PC-3 (cell line): ENCODE measurements around the gene CCER1. TPM values are rescaled to one million over a fixed set of nuclear protein-coding genes. Genes with fewer than 3 reads are reported as not detected.

Source experiments
- ATAC-seq: fragments of 200-7000 bp; cut with Tn5 transposase; 2 replicates; pipeline ENCODE4 v1.9.1; 2020; ENCODE audit warnings: mild to moderate bottlenecking, moderate library complexity
- BruUV-seq: library from RNA; stranded (reverse); fragments of 400-500 nt; replicated peaks from 2 replicates; lab custom pipeline; 2021; lab: Mats Ljungman, UMichigan
- CTCF ChIA-PET: fragments of 300-600 bp; sonication (Branson Sonifier 250); formaldehyde crosslinking; loops from one replicate; lab custom pipeline; 2022; ENCODE audit warnings: antibody characterized with exemption; lab: Charles Lee
- POLR2A ChIA-PET: fragments of 300-600 bp; sonication (Branson Sonifier 250); formaldehyde crosslinking; loops from one replicate; lab custom pipeline; 2022; ENCODE audit warnings: antibody characterized with exemption; ENCODE audit not compliant: unreplicated experiment; lab: Charles Lee
- DNase-seq: peaks from one replicate; pipeline ENCODE4 v3.0.0-alpha.2; 2015
- H2AFZ ChIP-seq: fragments of 300-600 bp; sonication (generic); 2 replicates; pipeline ENCODE4 v1.6.0; 2016; ENCODE audit warnings: antibody characterized with exemption, low read length
- H3F3A ChIP-seq: fragments of 300-600 bp; sonication (generic); one replicate; pipeline ENCODE4 v1.6.0; 2017; ENCODE audit warnings: antibody characterized with exemption, low read length, control low read depth, mild to moderate bottlenecking; ENCODE audit not compliant: unreplicated experiment
- H3K27ac ChIP-seq: fragments of 300-600 bp; sonication (generic); 2 replicates; pipeline ENCODE4 v1.5.1; 2016; ENCODE audit warnings: mild to moderate bottlenecking, low read length
- H3K27me3 ChIP-seq: fragments of 300-600 bp; sonication (generic); 2 replicates; pipeline ENCODE4 v1.6.1; 2016; ENCODE audit warnings: low read length, mixed read lengths
- H3K36me3 ChIP-seq: fragments of 300-600 bp; sonication (generic); 2 replicates; pipeline ENCODE4 v1.6.1; 2016; ENCODE audit warnings: low read depth, mixed run types, low read length, mixed read lengths
- H3K4me1 ChIP-seq: fragments of 300-600 bp; sonication (generic); 2 replicates; pipeline ENCODE4 v1.5.1; 2016; ENCODE audit warnings: low read length; ENCODE audit not compliant: insufficient read depth
- H3K4me2 ChIP-seq: fragments of 300-600 bp; sonication (generic); 2 replicates; pipeline ENCODE4 v1.6.0; 2016; ENCODE audit warnings: low read length
- H3K4me3 ChIP-seq: fragments of 300-600 bp; sonication (generic); 2 replicates; pipeline ENCODE4 v1.5.1; 2016; ENCODE audit warnings: mild to moderate bottlenecking, low read length, mixed read lengths
- H3K79me2 ChIP-seq: fragments of 300-600 bp; sonication (generic); 2 replicates; pipeline ENCODE4 v1.6.1; 2017; ENCODE audit warnings: low read length, mixed read lengths
- H3K9ac ChIP-seq: fragments of 300-600 bp; sonication (generic); 2 replicates; pipeline ENCODE4 v1.6.0; 2016; ENCODE audit warnings: mild to moderate bottlenecking, low read length
- H3K9me2 ChIP-seq: fragments of 300-600 bp; sonication (generic); replicated peaks from 2 replicates; pipeline ENCODE4 v1.6.1; 2016; ENCODE audit warnings: mixed run types, low read length, mixed read lengths
- H3K9me3 ChIP-seq: fragments of 300-600 bp; sonication (generic); 2 replicates; pipeline ENCODE4 v1.6.1; 2016; ENCODE audit warnings: low read length, mixed read lengths
- H4K20me1 ChIP-seq: fragments of 300-600 bp; sonication (generic); 2 replicates; pipeline ENCODE4 v1.6.1; 2016; ENCODE audit warnings: low read length, mixed read lengths
- CTCF ChIP-seq: fragments of 300-600 bp; sonication (generic); conservative IDR thresholded peaks from 2 replicates; pipeline ENCODE4 v1.5.1; 2017; ENCODE audit warnings: antibody characterized with exemption, low read depth, mild to moderate bottlenecking, low read length
- EZH2 ChIP-seq: fragments of 300-600 bp; sonication (generic); IDR thresholded peaks from one replicate; pipeline ENCODE4 v1.6.1; 2017; ENCODE audit warnings: antibody characterized with exemption, mild to moderate bottlenecking, low read length; ENCODE audit not compliant: unreplicated experiment
- EZH2phosphoT487 ChIP-seq: fragments of 300-600 bp; sonication (generic); IDR thresholded peaks from 2 replicates; pipeline ENCODE4 v1.6.1; 2018; ENCODE audit warnings: mild to moderate bottlenecking, antibody characterized with exemption, low read length, borderline replicate concordance
- intact Hi-C: fragments of 100-400 bp; cut with micrococcal nuclease; formaldehyde crosslinking; loops from 2 replicates; pipeline ENCODE4 v1.9.0; 2023
- total RNA-seq: library from RNA; depleted of rRNA; stranded (reverse); fragments of >200 nt; gene quantifications from 2 replicates; pipeline ENCODE4 v1.2.3, GENCODE V29; 2014

The CCER1 gene
- total RNA-seq, 1 experiment from 2014 or later: not detected

GRCh38 chr12:90945070-90945649, 9.8 kb downstream of the CCER1 start:
- no peaks in the 10 kb centered on the region for H3K36me3 ChIP-seq
- H3K79me2 ChIP-seq: no peaks in the 10 kb centered on the region
- TF ChIP-seq EZH2phosphoT487 (no peak), CTCF (peak; percentile 78)
- H4K20me1 ChIP-seq: no peaks in the 10 kb centered on the region
- no peak overlapping the region for H3K27ac ChIP-seq
- no peaks in the 10 kb centered on the region for H3K27me3 ChIP-seq
- H2AFZ ChIP-seq: no peak overlapping the region
- intact Hi-C loops: no loop called here
- CTCF ChIA-PET: interaction anchor here (0.6 to 1.3 kb wide), 8 partner anchors 14 to 1349 kb away, joined by 3 to 18 read pairs (median 4); no protein-coding TSS in a partner anchor
- ATAC-seq: peak; percentile 84
- peak; percentile 64 for DNase-seq
- H3K4me2 ChIP-seq: no peak overlapping the region
- no peak overlapping the region for H3K9ac ChIP-seq
- no peaks in the 10 kb centered on the region for H3K9me2 ChIP-seq
- H3K4me3 ChIP-seq: no peak overlapping the region
- no peaks in the 10 kb centered on the region for H3K9me3 ChIP-seq
- no peaks in the 10 kb centered on the region for H3F3A ChIP-seq
- no peaks in the 10 kb centered on the region for H3K4me1 ChIP-seq
- no TSS peak for BruUV-seq
- POLR2A ChIA-PET: no interaction called here

GRCh38 chr12:90943255-90943654, 11.7 kb downstream of the CCER1 start:
- ATAC-seq (no peak), DNase-seq (no peak)
- TF ChIP-seq CTCF (no peak), EZH2phosphoT487 (no peak), EZH2 (no peak)
- intact Hi-C loops: loop anchor here (5.0 kb wide), 2 partner anchors 36 to 1401 kb away; no protein-coding TSS in a partner anchor
- H3K36me3 ChIP-seq: no peaks in the 10 kb centered on the region
- no peak overlapping the region for H2AFZ ChIP-seq
- H3F3A ChIP-seq: no peaks in the 10 kb centered on the region
- H3K27ac ChIP-seq: no peak overlapping the region
- no peaks in the 10 kb centered on the region for H4K20me1 ChIP-seq
- no peak overlapping the region for H3K4me3 ChIP-seq
- H3K9me3 ChIP-seq: no peaks in the 10 kb centered on the region
- no peak overlapping the region for H3K4me2 ChIP-seq
- ChIA-PET CTCF (no interaction called here), POLR2A (no interaction called here)
- no peaks in the 10 kb centered on the region for H3K79me2 ChIP-seq
- no TSS peak for BruUV-seq
- peaks cover 18% of the 10 kb centered on the region for H3K4me1 ChIP-seq
- H3K9me2 ChIP-seq: no peaks in the 10 kb centered on the region
- H3K9ac ChIP-seq: no peak overlapping the region
- no peaks in the 10 kb centered on the region for H3K27me3 ChIP-seq
